ENCODE data around the gene FUCA2. TPM values are rescaled to one million over a fixed set of nuclear protein-coding genes. Genes with fewer than 3 reads are reported as not detected.
"Not testable (repeated sequence)": the region's sequence is repeated elsewhere in the genome, so short reads cannot be mapped to it uniquely, and the experiment has no call there.

Gene FUCA2
- total and polyA plus RNA-seq, 2 experiments from 2014 or later = 31.8 to 33.4 TPM

GRCh38 chr6:143471822-143472221 lies 39.7 kb downstream of the FUCA2 start:
- H3K79me2 ChIP-seq (replicated peaks; ENCODE audit: insufficient read depth) = no peaks in the 10 kb centered on the region
- no peak overlapping the region for H3K27ac Mint-ChIP-seq
- no peaks in the 10 kb centered on the region for H3K9me2 ChIP-seq (ENCODE audit: insufficient read depth)
- peaks cover 1% of the 10 kb centered on the region for H3K27me3 Mint-ChIP-seq (ENCODE audit: insufficient read depth, low read depth, poor library complexity)
- DNase-seq (ENCODE audit: low spot score) = no peak
- H3K4me3 ChIP-seq = no peak overlapping the region
- H3K9me3 Mint-ChIP-seq = no peaks in the 10 kb centered on the region
- H3K36me3 ChIP-seq (ENCODE audit: insufficient read depth) = no peaks in the 10 kb centered on the region
- H4K20me1 ChIP-seq (replicated peaks; ENCODE audit: insufficient read depth) = no peaks in the 10 kb centered on the region
- no peaks in the 10 kb centered on the region; the same call in 2 of the 3 replicates for H3K36me3 Mint-ChIP-seq (ENCODE audit: low read depth)
- H2AFZ ChIP-seq = no peak overlapping the region
- H3K4me3 Mint-ChIP-seq = no peak overlapping the region
- no peak for ATAC-seq
- H3K27me3 ChIP-seq (ENCODE audit: insufficient read depth) = no peaks in the 10 kb centered on the region
- no peak overlapping the region for H3K27ac ChIP-seq (ENCODE audit: low read depth)
- H3F3A ChIP-seq (replicated peaks; ENCODE audit: low read depth) = no peaks in the 10 kb centered on the region
- TF ChIP-seq EZH2 (IDR thresholded peaks at IDR 0.05; ENCODE audit: low read depth, unreplicated experiment) = no peak
- no peak for TF ChIP-seq POLR2AphosphoS5 (IDR thresholded peaks at IDR 0.05; ENCODE audit: low read depth)
- no peak for TF ChIP-seq NANOG (IDR thresholded peaks at IDR 0.05; ENCODE audit: borderline replicate concordance)
- TF ChIP-seq ZNF462 (CRISPR knock-in tag; IDR thresholded peaks at IDR 0.05) = no peak
- TF ChIP-seq CTCF (conservative IDR thresholded peaks at IDR 0.05; ENCODE audit: low read depth in 2 of 2) = no peak
- no peak for TF ChIP-seq JUNB (IDR thresholded peaks at IDR 0.05; ENCODE audit: unreplicated experiment)
- no peak overlapping the region for H3K4me2 ChIP-seq
- no peaks in the 10 kb centered on the region for H3K4me1 Mint-ChIP-seq
- H3K4me1 ChIP-seq (ENCODE audit: insufficient read depth) = no peaks in the 10 kb centered on the region

- not testable (repeated sequence) for H3F3A ChIP-seq (replicated peaks; ENCODE audit: low read depth); DNase-seq (ENCODE audit: low spot score); H3K27ac Mint-ChIP-seq; H3K27ac ChIP-seq (ENCODE audit: low read depth); H3K4me1 ChIP-seq (ENCODE audit: insufficient read depth); H3K79me2 ChIP-seq (replicated peaks; ENCODE audit: insufficient read depth); H2AFZ ChIP-seq; ATAC-seq; H3K4me3 Mint-ChIP-seq; H3K36me3 Mint-ChIP-seq (ENCODE audit: low read depth); H3K4me1 Mint-ChIP-seq; H4K20me1 ChIP-seq (replicated peaks; ENCODE audit: insufficient read depth); H3K27me3 ChIP-seq (ENCODE audit: insufficient read depth); H3K9me2 ChIP-seq (ENCODE audit: insufficient read depth); H3K4me2 ChIP-seq; H3K4me3 ChIP-seq; H3K36me3 ChIP-seq (ENCODE audit: insufficient read depth); H3K9me3 Mint-ChIP-seq; H3K27me3 Mint-ChIP-seq (ENCODE audit: insufficient read depth, low read depth, poor library complexity)
Observed at GRCh38 chr6:143468823-143469222, 42.7 kb downstream of the FUCA2 start.

Data from GM23338 (cell line).